SK-N-SH treated with all-trans-retinoic acid at 6 μM for 48 hours (cell line): Measurements from ENCODE around the gene SELENOF.

Experiments
- ATAC-seq: fragments of 200-7000 bp; cut with Tn5 transposase; 3 replicates; pipeline ENCODE4 v1.9.1; 2020; ENCODE audit warnings: mild to moderate bottlenecking, moderate library complexity
- ARNTL ChIP-seq: fragments of 450-650 bp; formaldehyde crosslinking; IDR thresholded peaks from 2 replicates; pipeline ENCODE4 v1.5.0; 2020; ENCODE audit warnings: low read depth, mild to moderate bottlenecking, moderate library complexity, borderline replicate concordance
- BACH2 ChIP-seq: fragments of 250-450 bp; sonication (Bioruptor Pico); IDR thresholded peaks from 2 replicates; pipeline ENCODE4 v1.9.0; 2021; ENCODE audit warnings: mild to moderate bottlenecking, borderline replicate concordance
- CREB5 ChIP-seq: fragments of 250-450 bp; sonication (Bioruptor Pico); IDR thresholded peaks from 2 replicates; pipeline ENCODE4 v1.5.1; 2020; ENCODE audit warnings: low read depth, mild to moderate bottlenecking, moderate library complexity
- CSDC2 ChIP-seq: fragments of 250-450 bp; sonication (Bioruptor Pico); IDR thresholded peaks from 2 replicates; pipeline ENCODE4 v1.5.0; 2020; ENCODE audit warnings: mild to moderate bottlenecking, moderate library complexity
- CSRNP3 ChIP-seq: fragments of 250-450 bp; sonication (Bioruptor Pico); IDR thresholded peaks from 2 replicates; pipeline ENCODE4 v1.5.1; 2021; ENCODE audit warnings: mild to moderate bottlenecking, moderate library complexity
- ESRRG ChIP-seq: fragments of 250-450 bp; sonication (Bioruptor Pico); IDR thresholded peaks from 2 replicates; pipeline ENCODE4 v1.6.1; 2021; ENCODE audit warnings: mild to moderate bottlenecking
- GLIS3 ChIP-seq: fragments of 250-450 bp; sonication (Bioruptor Pico); IDR thresholded peaks from 2 replicates; pipeline ENCODE4 v1.5.0; 2020; ENCODE audit warnings: mild to moderate bottlenecking, moderate library complexity
- ISL1 ChIP-seq: fragments of 250-450 bp; sonication (Bioruptor Pico); IDR thresholded peaks from 2 replicates; pipeline ENCODE4 v2.1.2; 2022; ENCODE audit warnings: mild to moderate bottlenecking, moderate library complexity
- OSR1 ChIP-seq: fragments of 250-450 bp; sonication (Bioruptor Pico); IDR thresholded peaks from 2 replicates; pipeline ENCODE4 v1.8.0; 2022; ENCODE audit warnings: moderate library complexity, mild to moderate bottlenecking, inconsistent platforms
- PATZ1 ChIP-seq: fragments of 250-450 bp; sonication (Bioruptor Pico); IDR thresholded peaks from 2 replicates; pipeline ENCODE4 v1.8.0; 2020; ENCODE audit warnings: mild to moderate bottlenecking, moderate library complexity, borderline replicate concordance
- PPARA ChIP-seq: fragments of 250-450 bp; sonication (Bioruptor Pico); IDR thresholded peaks from 2 replicates; pipeline ENCODE4 v1.5.0; 2020; ENCODE audit warnings: mild to moderate bottlenecking, borderline replicate concordance
- RARB ChIP-seq: fragments of 250-450 bp; sonication (Bioruptor Pico); IDR thresholded peaks from 2 replicates; pipeline ENCODE4 v1.8.0; 2021; ENCODE audit warnings: mild to moderate bottlenecking, moderate library complexity
- SNAI2 ChIP-seq: fragments of 250-450 bp; sonication (Bioruptor Pico); IDR thresholded peaks from 2 replicates; pipeline ENCODE4 v1.5.0; 2020; ENCODE audit warnings: mild to moderate bottlenecking, moderate library complexity
- TCF4 ChIP-seq: fragments of 250-450 bp; sonication (Bioruptor Pico); IDR thresholded peaks from 2 replicates; pipeline ENCODE4 v1.8.0; 2021; ENCODE audit warnings: mild to moderate bottlenecking, moderate library complexity, borderline replicate concordance
- TOX ChIP-seq: fragments of 250-450 bp; sonication (Bioruptor Pico); IDR thresholded peaks from 2 replicates; pipeline ENCODE4 v1.8.0; 2021; ENCODE audit warnings: mild to moderate bottlenecking, moderate library complexity, borderline replicate concordance
- ZC3H10 ChIP-seq: fragments of 250-450 bp; sonication (Bioruptor Pico); IDR thresholded peaks from 2 replicates; pipeline ENCODE4 v1.5.1; 2021; ENCODE audit warnings: mild to moderate bottlenecking, moderate library complexity
- ZFP3 ChIP-seq: fragments of 250-450 bp; sonication (Bioruptor Pico); IDR thresholded peaks from 2 replicates; pipeline ENCODE4 v1.5.0; 2020; ENCODE audit warnings: mild to moderate bottlenecking, moderate library complexity
- ZFP30 ChIP-seq: fragments of 450-650 bp; formaldehyde crosslinking; IDR thresholded peaks from 2 replicates; pipeline ENCODE4 v1.5.0; 2022; ENCODE audit warnings: mild to moderate bottlenecking, moderate library complexity
- ZNF565 ChIP-seq: fragments of 450-650 bp; formaldehyde crosslinking; conservative IDR thresholded peaks from 2 replicates; pipeline ENCODE4 v1.5.0; 2020; ENCODE audit warnings: low read depth, mild to moderate bottlenecking, moderate library complexity
- ZNF70 ChIP-seq: fragments of 450-650 bp; formaldehyde crosslinking; IDR thresholded peaks from 2 replicates; pipeline ENCODE4 v1.5.0; 2020; ENCODE audit warnings: mild to moderate bottlenecking, moderate library complexity

SELENOF gene

GRCh38 chr1:86924324-86924960, 10.5 kb upstream of the SELENOF start (continued):
- no peak for TF ChIP-seq CSRNP3 (CRISPR knock-in tag)

- no peak for TF ChIP-seq CSRNP3 (CRISPR knock-in tag)
- no peak for TF ChIP-seq CREB5 (CRISPR knock-in tag)
- no peak for TF ChIP-seq ARNTL
- TF ChIP-seq ZNF70 = no peak
- no peak for TF ChIP-seq ZFP30
- no peak for TF ChIP-seq ISL1 (CRISPR knock-in tag)
- TF ChIP-seq ZFP3 = no peak
- TF ChIP-seq BACH2 (CRISPR knock-in tag) = no peak
- TF ChIP-seq ZNF565 (CRISPR knock-in tag) = no peak
- TF ChIP-seq ESRRG (CRISPR knock-in tag) = no peak
- no peak for TF ChIP-seq SNAI2 (CRISPR knock-in tag)
- no peak for TF ChIP-seq PATZ1 (CRISPR knock-in tag)
- ATAC-seq = no peak
Observed at GRCh38 chr1:86922445-86922844, 8.5 kb upstream of the SELENOF start.

- ATAC-seq = no peak
- no peak for TF ChIP-seq ZC3H10
- no peak for TF ChIP-seq SNAI2 (CRISPR knock-in tag)
- TF ChIP-seq OSR1 (CRISPR knock-in tag) = no peak
- TF ChIP-seq RARB (CRISPR knock-in tag) = no peak
- TF ChIP-seq ZNF70 = no peak
- TF ChIP-seq ESRRG (CRISPR knock-in tag) = no peak
- TF ChIP-seq CREB5 (CRISPR knock-in tag) = no peak
- TF ChIP-seq ISL1 (CRISPR knock-in tag) = no peak
- no peak for TF ChIP-seq ZFP30
- no peak for TF ChIP-seq PPARA (CRISPR knock-in tag)
- no peak for TF ChIP-seq TOX (CRISPR knock-in tag)
- no peak for TF ChIP-seq ZFP3
- no peak for TF ChIP-seq CSDC2 (CRISPR knock-in tag)
- no peak for TF ChIP-seq GLIS3 (CRISPR knock-in tag)
Observed at GRCh38 chr1:86916752-86917151, 2.8 kb upstream of the SELENOF start.

- no peak for ATAC-seq
- TF ChIP-seq BACH2 (CRISPR knock-in tag) = no peak
- TF ChIP-seq CSDC2 (CRISPR knock-in tag) = no peak
- no peak for TF ChIP-seq TCF4 (CRISPR knock-in tag)
Observed at GRCh38 chr1:86915737-86916235, 1.9 kb upstream of the SELENOF start.
